K562 (cell line): ENCODE measurements around the gene ZNF780B. TPM values are rescaled to one million over a fixed set of nuclear protein-coding genes. Genes with fewer than 3 reads are reported as not detected.

Source experiments
- ATF6 ChIP-seq: sonication (generic); formaldehyde crosslinking; IDR thresholded peaks from 2 replicates; pipeline ENCODE4 v1.4.0; 2020; ENCODE audit warnings: mild to moderate bottlenecking, missing genetic modification reagents
- CXXC5 ChIP-seq: fragments of 250-450 bp; sonication (Bioruptor Pico); IDR thresholded peaks from 2 replicates; pipeline ENCODE4 v1.8.0; 2022; ENCODE audit warnings: inconsistent platforms, mild to moderate bottlenecking, moderate library complexity
- MAFK ChIP-seq: IDR thresholded peaks from 2 replicates; pipeline ENCODE4 v1.6.1; 2011; ENCODE audit warnings: low read length, improper control_type of control experiment
- MNT ChIP-seq, 2 experiments: fragments of 450-650 bp; conservative IDR thresholded peaks; 2 replicates each; pipeline ENCODE4 v1.6.1; 2017; ENCODE audit warnings: mild to moderate bottlenecking in 2 of 2, moderate library complexity in 2 of 2
- MYBL2 ChIP-seq, 2 experiments: fragments of 450-650 bp in 1 of 2; sonication (generic) in 1 of 2; formaldehyde crosslinking in 1 of 2; IDR thresholded peaks; 2 replicates each; pipeline versions ENCODE4 v1.6.1 to v1.8.1; 2017 to 2022; ENCODE audit warnings: borderline replicate concordance in 1 of 2, inconsistent platforms in 1 of 2, low read depth in 1 of 2, mild to moderate bottlenecking in 1 of 2, missing genetic modification reagents in 1 of 2, moderate library complexity in 1 of 2
- NUFIP1 ChIP-seq: fragments of 450-650 bp; IDR thresholded peaks from 2 replicates; pipeline ENCODE4 v1.6.1; 2018; ENCODE audit not compliant: partially characterized antibody
- SIX5 ChIP-seq, 2 experiments: IDR thresholded peaks; 2 replicates each; pipeline ENCODE4 v1.6.1; 2011; ENCODE audit warnings: low read length in 2 of 2, borderline replicate concordance in 1 of 2, low read depth in 1 of 2, mild to moderate bottlenecking in 1 of 2, moderate library complexity in 1 of 2; ENCODE audit not compliant: insufficient read depth in 1 of 2
- TEAD2 ChIP-seq: fragments of 450-650 bp; IDR thresholded peaks from 2 replicates; pipeline ENCODE4 v1.6.1; 2016; ENCODE audit warnings: missing genetic modification characterization, control low read depth, missing compliant biosample characterization
- TFAP4 ChIP-seq: sonication (generic); formaldehyde crosslinking; IDR thresholded peaks from 2 replicates; pipeline ENCODE4 v1.8.0; 2022; ENCODE audit warnings: missing genetic modification reagents, mild to moderate bottlenecking, moderate library complexity, borderline replicate concordance
- polyA plus RNA-seq, 8 experiments: library from polyadenylated mRNA; depleted of rRNA in 4 of 8; stranded (reverse) in 5 of 8; unstranded in 3 of 8; fragments of >200 nt; fragmentation: Nextera tagmentation in 2 of 8; fragmentation: Illumina TruSeq in 1 of 8; extraction: Ambion mirVana in 2 of 8; extraction: Trizol in 1 of 8; gene quantifications; 2 replicates each; pipeline versions ENCODE4 v1.2.1 to v1.2.3, GENCODE V29; 2011 to 2014; ENCODE audit warnings: inconsistent platforms in 1 of 8, missing spikeins in 1 of 8
- total RNA-seq, 7 experiments: library from RNA; depleted of rRNA in 6 of 7; stranded (reverse); fragments of >200 nt in 6 of 7; fragmentation: Illumina TruSeq in 2 of 7; extraction: Trizol in 2 of 7; gene quantifications; 2 replicates each; pipeline versions ENCODE4 v1.2.1 to v1.2.3, GENCODE V29; 2011 to 2021; ENCODE audit warnings: low replicate concordance in 1 of 7
- TF ChIP-seq, protein P1 (sequence below): IDR thresholded peaks from 3 replicates; pipeline ENCODE4 v1.6.1; 2011; ENCODE audit warnings: borderline replicate concordance, mild to moderate bottlenecking; ENCODE audit not compliant: insufficient read length, insufficient read depth

ZNF780B gene
- total and polyA plus RNA-seq, 9 of the 15 experiments (the other 6 are each of a cell fraction or from before 2014, with no cell fraction given): 3.9 to 18.4 (median 8.8) TPM

DNA sequence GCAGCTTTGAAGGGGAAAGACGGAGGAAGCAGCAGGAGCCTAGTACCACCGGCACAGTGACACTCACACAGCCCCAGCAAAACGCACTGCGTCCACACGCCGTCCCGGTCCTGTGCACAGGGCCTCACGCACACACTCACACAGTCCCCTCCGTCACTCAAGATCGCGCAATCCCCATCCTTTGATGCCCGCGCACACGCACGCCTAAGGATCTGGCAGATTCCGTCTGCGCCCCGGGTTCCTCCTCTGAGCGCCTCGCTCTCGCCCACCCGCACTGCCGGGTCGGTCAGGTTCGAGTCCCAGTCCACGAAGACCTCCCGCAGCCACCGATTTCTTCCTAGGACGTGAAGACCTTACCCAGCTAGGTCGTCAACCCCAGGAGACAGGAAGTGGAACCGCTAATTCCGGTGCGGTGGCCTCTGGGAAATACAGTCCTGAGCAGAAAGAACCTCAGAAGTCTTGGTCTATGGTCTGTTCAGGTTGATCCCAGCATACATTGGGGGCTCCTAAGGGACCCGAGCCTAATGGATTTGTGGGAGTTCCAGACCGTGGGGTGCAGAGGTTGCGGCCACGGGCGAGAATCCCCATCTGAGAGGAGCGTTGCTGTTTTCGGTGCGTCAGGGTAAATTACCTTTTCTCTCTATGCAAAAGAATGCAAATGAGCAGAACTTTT is at the start of gene ZNF780B (continued):
- 0 out of 2 replicates have a peak, but pooled peaks have one; percentile 42 for TF ChIP-seq TFAP4
- no peak for TF ChIP-seq MYBL2 (IDR thresholded peaks at IDR 0.05; ENCODE audit: low read depth)
- TF ChIP-seq MYBL2 (CRISPR knock-in tag; IDR thresholded peaks at IDR 0.05; ENCODE audit: borderline replicate concordance): no peak
- TF ChIP-seq CXXC5 (CRISPR knock-in tag): peak; percentile 78
- TF ChIP-seq, protein P1, sequence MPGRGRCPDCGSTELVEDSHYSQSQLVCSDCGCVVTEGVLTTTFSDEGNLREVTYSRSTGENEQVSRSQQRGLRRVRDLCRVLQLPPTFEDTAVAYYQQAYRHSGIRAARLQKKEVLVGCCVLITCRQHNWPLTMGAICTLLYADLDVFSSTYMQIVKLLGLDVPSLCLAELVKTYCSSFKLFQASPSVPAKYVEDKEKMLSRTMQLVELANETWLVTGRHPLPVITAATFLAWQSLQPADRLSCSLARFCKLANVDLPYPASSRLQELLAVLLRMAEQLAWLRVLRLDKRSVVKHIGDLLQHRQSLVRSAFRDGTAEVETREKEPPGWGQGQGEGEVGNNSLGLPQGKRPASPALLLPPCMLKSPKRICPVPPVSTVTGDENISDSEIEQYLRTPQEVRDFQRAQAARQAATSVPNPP: no peak
- peak; percentile 66; the same call in 1 of the 2 replicates for TF ChIP-seq ATF6 (CRISPR knock-in tag)
- TF ChIP-seq NUFIP1: no peak
- TF ChIP-seq TEAD2 (tag): no peak
- TF ChIP-seq MAFK: 0 out of 2 replicates have a peak, but pooled peaks have one; percentile 17
- TF ChIP-seq MNT (conservative IDR thresholded peaks at IDR 0.05): peak; percentile 31 to 57; a peak in 2 of 4 replicates
- TF ChIP-seq SIX5 (IDR thresholded peaks at IDR 0.05; ENCODE audit: borderline replicate concordance in 1 of 2, insufficient read depth in 1 of 2, low read depth in 1 of 2, low read length in 2 of 2): peak in 1 of 2 experiments; percentile 40; a peak in 1 of 4 replicates
